ENCODE measurements around the gene C4BPA. TPM values are rescaled to one million over a fixed set of nuclear protein-coding genes. Genes with fewer than 3 reads are reported as not detected.

Gene C4BPA
- total RNA-seq, 4 donors from 2014 or later, result 0.67 TPM; not detected in 3

- peaks cover 0 to 94% (median 18%) of the 10 kb centered on the region in 3 donors for H3K36me3 ChIP-seq
- TF ChIP-seq, protein P1, sequence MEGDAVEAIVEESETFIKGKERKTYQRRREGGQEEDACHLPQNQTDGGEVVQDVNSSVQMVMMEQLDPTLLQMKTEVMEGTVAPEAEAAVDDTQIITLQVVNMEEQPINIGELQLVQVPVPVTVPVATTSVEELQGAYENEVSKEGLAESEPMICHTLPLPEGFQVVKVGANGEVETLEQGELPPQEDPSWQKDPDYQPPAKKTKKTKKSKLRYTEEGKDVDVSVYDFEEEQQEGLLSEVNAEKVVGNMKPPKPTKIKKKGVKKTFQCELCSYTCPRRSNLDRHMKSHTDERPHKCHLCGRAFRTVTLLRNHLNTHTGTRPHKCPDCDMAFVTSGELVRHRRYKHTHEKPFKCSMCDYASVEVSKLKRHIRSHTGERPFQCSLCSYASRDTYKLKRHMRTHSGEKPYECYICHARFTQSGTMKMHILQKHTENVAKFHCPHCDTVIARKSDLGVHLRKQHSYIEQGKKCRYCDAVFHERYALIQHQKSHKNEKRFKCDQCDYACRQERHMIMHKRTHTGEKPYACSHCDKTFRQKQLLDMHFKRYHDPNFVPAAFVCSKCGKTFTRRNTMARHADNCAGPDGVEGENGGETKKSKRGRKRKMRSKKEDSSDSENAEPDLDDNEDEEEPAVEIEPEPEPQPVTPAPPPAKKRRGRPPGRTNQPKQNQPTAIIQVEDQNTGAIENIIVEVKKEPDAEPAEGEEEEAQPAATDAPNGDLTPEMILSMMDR (IDR thresholded peaks at IDR 0.05), result no peak
- no peak for TF ChIP-seq POLR2A (IDR thresholded peaks at IDR 0.05)
These were observed 39.5 kb upstream of the C4BPA start for GRCh38 chr1:207064561-207064960.

GRCh38 chr1:207067185-207067584 lies 36.8 kb upstream of the C4BPA start:
- Histone ChIP-seq H3K4me3 (no peak overlapping the region), H3K27me3 (no peaks in the 10 kb centered on the region), H3K27ac (no peak overlapping the region), H3K4me1 (peaks cover 0 to 12% (median 0%) of the 10 kb centered on the region in 3 donors), H3K36me3 (peaks cover 3 to 100% (median 15%) of the 10 kb centered on the region in 3 donors), H3K9me3 (no peaks in the 10 kb centered on the region)
- 59 to 64% methylated on average over 3 of the region's 3 CpGs for WGBS, 2 donors
- DNase-seq, result no peak
- no peak for TF ChIP-seq POLR2A (IDR thresholded peaks at IDR 0.05)
- TF ChIP-seq, protein P1 (IDR thresholded peaks at IDR 0.05), result no peak
- intact Hi-C loops (cut with DNase I), result no loop called here

More at GRCh38 chr1:207064561-207064960, 39.5 kb upstream of the C4BPA start:
- no peak overlapping the region for H3K27ac ChIP-seq
- intact Hi-C loops (cut with DNase I), result no loop called here
- no peaks in the 10 kb centered on the region for H3K9me3 ChIP-seq
- no peak for DNase-seq
- peaks cover 0 to 23% (median 6%) of the 10 kb centered on the region in 3 donors for H3K4me1 ChIP-seq
- no peaks in the 10 kb centered on the region for H3K27me3 ChIP-seq
- H3K4me3 ChIP-seq, result no peak overlapping the region
- 67 to 74% methylated on average over 7 to 8 of the region's 8 CpGs for WGBS, 2 donors

GRCh38 chr1:207067665-207068064 lies 36.4 kb upstream of the C4BPA start:
- no peak for DNase-seq
- intact Hi-C loops (cut with DNase I), result no loop called here
- TF ChIP-seq POLR2A (IDR thresholded peaks at IDR 0.05), result no peak
- TF ChIP-seq, protein P1 (IDR thresholded peaks at IDR 0.05), result no peak
- Histone ChIP-seq H3K36me3 (peaks cover 3 to 100% (median 11%) of the 10 kb centered on the region in 3 donors), H3K4me3 (no peak overlapping the region), H3K27me3 (no peaks in the 10 kb centered on the region), H3K27ac (no peak overlapping the region), H3K9me3 (no peaks in the 10 kb centered on the region), H3K4me1 (peaks cover 0 to 12% (median 0%) of the 10 kb centered on the region in 3 donors)
- WGBS, 2 donors, result 80 to 95% methylated on average over 4 to 5 of the region's 5 CpGs

GRCh38 chr1:207069061-207069460 lies 35.0 kb upstream of the C4BPA start:
- WGBS, 2 donors, result 89 to 92% methylated on average over 3 of the region's 3 CpGs
- H3K4me1 ChIP-seq, result peaks cover 0 to 20% (median under 1%) of the 10 kb centered on the region in 3 donors
- H3K27me3 ChIP-seq, result no peaks in the 10 kb centered on the region
- H3K4me3 ChIP-seq, result no peak overlapping the region
- intact Hi-C loops (cut with DNase I), result no loop called here
- no peak for DNase-seq
- no peaks in the 10 kb centered on the region for H3K9me3 ChIP-seq
- TF ChIP-seq POLR2A (IDR thresholded peaks at IDR 0.05), result no peak
- TF ChIP-seq, protein P1 (IDR thresholded peaks at IDR 0.05), result no peak
- H3K36me3 ChIP-seq, result peaks cover 3 to 96% (median 11%) of the 10 kb centered on the region in 3 donors
- no peak overlapping the region for H3K27ac ChIP-seq

- TF ChIP-seq POLR2A (IDR thresholded peaks at IDR 0.05), result no peak
- TF ChIP-seq, protein P1 (IDR thresholded peaks at IDR 0.05), result no peak
- Histone ChIP-seq H3K27ac (no peak overlapping the region), H3K27me3 (no peaks in the 10 kb centered on the region), H3K4me3 (no peak overlapping the region), H3K4me1 (peaks cover 0 to 20% (median 9%) of the 10 kb centered on the region in 3 donors), H3K36me3 (peaks cover 3 to 87% (median 11%) of the 10 kb centered on the region in 3 donors), H3K9me3 (no peaks in the 10 kb centered on the region)
- no CpG with 5 or more reads among the region's 5 CpGs for WGBS, 2 donors
- no peak for DNase-seq
- intact Hi-C loops (cut with DNase I), result no loop called here
These were observed 34.1 kb upstream of the C4BPA start for GRCh38 chr1:207069858-207070506.

Measured in esophagus squamous epithelium (tissue), 5 donors.